ENCODE measurements around the gene IPO8.

DNA sequence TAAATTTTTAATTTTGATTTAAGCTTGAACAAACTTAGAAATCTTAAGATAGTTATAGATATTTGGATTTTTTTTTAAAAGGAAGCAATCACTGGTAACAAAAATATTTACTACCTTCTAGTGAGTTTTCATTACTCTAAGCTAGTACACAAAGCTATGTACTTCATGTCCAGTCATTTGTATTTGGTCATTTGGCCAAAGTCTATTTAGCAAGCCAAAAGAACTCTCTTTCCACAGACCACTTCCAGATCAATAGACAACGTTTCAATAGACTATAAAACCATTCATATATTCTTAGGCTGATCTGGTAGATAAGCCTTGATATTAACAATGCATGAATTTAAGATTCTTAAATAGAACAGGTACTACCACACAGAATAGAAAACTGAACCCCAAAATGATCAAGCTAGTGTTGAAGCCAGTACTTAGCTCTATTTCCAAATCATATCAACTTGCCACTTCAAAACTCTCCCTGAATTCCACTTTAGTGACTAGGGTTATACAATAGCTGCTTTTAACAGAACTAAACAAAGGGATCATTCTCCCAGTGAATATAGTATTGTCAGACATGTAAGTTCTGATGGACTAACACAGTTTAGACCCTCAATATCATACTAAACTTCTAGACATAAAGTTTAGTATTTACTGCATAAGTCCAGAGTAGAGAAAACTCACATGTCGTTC is 37.4 kb upstream of the IPO8 start:
- TF ChIP-seq, protein P1, sequence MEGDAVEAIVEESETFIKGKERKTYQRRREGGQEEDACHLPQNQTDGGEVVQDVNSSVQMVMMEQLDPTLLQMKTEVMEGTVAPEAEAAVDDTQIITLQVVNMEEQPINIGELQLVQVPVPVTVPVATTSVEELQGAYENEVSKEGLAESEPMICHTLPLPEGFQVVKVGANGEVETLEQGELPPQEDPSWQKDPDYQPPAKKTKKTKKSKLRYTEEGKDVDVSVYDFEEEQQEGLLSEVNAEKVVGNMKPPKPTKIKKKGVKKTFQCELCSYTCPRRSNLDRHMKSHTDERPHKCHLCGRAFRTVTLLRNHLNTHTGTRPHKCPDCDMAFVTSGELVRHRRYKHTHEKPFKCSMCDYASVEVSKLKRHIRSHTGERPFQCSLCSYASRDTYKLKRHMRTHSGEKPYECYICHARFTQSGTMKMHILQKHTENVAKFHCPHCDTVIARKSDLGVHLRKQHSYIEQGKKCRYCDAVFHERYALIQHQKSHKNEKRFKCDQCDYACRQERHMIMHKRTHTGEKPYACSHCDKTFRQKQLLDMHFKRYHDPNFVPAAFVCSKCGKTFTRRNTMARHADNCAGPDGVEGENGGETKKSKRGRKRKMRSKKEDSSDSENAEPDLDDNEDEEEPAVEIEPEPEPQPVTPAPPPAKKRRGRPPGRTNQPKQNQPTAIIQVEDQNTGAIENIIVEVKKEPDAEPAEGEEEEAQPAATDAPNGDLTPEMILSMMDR (IDR thresholded peaks at IDR 0.05): no peak
- TF ChIP-seq POLR2A (IDR thresholded peaks at IDR 0.05): no peak
